OCI-LY3 (cell line): ENCODE measurements around the gene RPS28.
A peak's percentile ranks its signal among the peaks of the same experiment; 100 is the strongest.

ENCODE experiments used
- H2AFZ ChIP-seq: fragments of 200-600, 300-600 bp; shearing (Covaris generic); 2 replicates; pipeline ENCODE4 v1.6.0; 2014; ENCODE audit warnings: antibody characterized with exemption, low read depth, low read length
- H3K27ac ChIP-seq: fragments of 200-600, 300-600 bp; sonication (generic); 2 replicates; pipeline ENCODE4 v1.5.1; 2014; ENCODE audit warnings: mild to moderate bottlenecking, low read length, moderate library complexity, mixed read lengths
- H3K27me3 ChIP-seq: fragments of 200-600, 300-600 bp; sonication (generic); 2 replicates; pipeline ENCODE4 v1.6.1; 2014; ENCODE audit warnings: low read depth, low read length, mixed read lengths
- H3K36me3 ChIP-seq: fragments of 200-600, 300-600 bp; sonication (generic); replicated peaks from 2 replicates; pipeline ENCODE3; 2014; ENCODE audit warnings: low read depth, low read length, mixed read lengths
- H3K4me1 ChIP-seq: fragments of 300-600, 200-600 bp; sonication (generic); 2 replicates; pipeline ENCODE4 v1.6.1; 2014; ENCODE audit warnings: low read length, mixed read lengths
- H3K4me2 ChIP-seq: fragments of 200-600, 300-600 bp; sonication (generic); 2 replicates; pipeline ENCODE4 v1.6.1; 2014; ENCODE audit warnings: low read length, mixed read lengths
- H3K4me3 ChIP-seq: fragments of 300-600, 200-600 bp; sonication (generic); 2 replicates; pipeline ENCODE4 v1.5.1; 2014; ENCODE audit warnings: antibody characterized with exemption, mild to moderate bottlenecking, low read length, moderate library complexity
- H3K79me2 ChIP-seq: fragments of 300-600, 200-600 bp; shearing (Covaris generic); 2 replicates; pipeline ENCODE4 v1.6.1; 2014; ENCODE audit warnings: mild to moderate bottlenecking, low read length, mixed read lengths
- H3K9ac ChIP-seq: fragments of 300-600, 200-600 bp; shearing (Covaris generic); 2 replicates; pipeline ENCODE4 v1.6.0; 2014; ENCODE audit warnings: mild to moderate bottlenecking, low read length, moderate library complexity
- H3K9me3 ChIP-seq: fragments of 200-600, 300-600 bp; shearing (Covaris generic); 2 replicates; pipeline ENCODE4 v1.6.1; 2014; ENCODE audit warnings: low read length, mixed read lengths; ENCODE audit not compliant: insufficient read depth
- H4K20me1 ChIP-seq: fragments of 200-600, 300-600 bp; sonication (generic); 2 replicates; pipeline ENCODE4 v1.6.1; 2016; ENCODE audit warnings: low read length, mixed read lengths; ENCODE audit not compliant: insufficient read depth
- CTCF ChIP-seq: fragments of 200-600, 300-600 bp; sonication (generic); IDR thresholded peaks from 2 replicates; pipeline ENCODE4 v1.5.1; 2014; ENCODE audit warnings: antibody characterized with exemption, low read length, low read depth
- EZH2phosphoT487 ChIP-seq: fragments of 200-600 bp; shearing (Covaris generic); IDR thresholded peaks from 2 replicates; pipeline ENCODE4 v1.6.1; 2018; ENCODE audit warnings: antibody characterized with exemption, mixed run types, low read depth

RPS28 gene

GRCh38 chr19:8304841-8305621 lies 16.3 kb upstream of the RPS28 start:
- H3K9me3 ChIP-seq: no peaks in the 10 kb centered on the region
- H3K4me2 ChIP-seq: no peak overlapping the region
- no peaks in the 10 kb centered on the region for H4K20me1 ChIP-seq
- no peaks in the 10 kb centered on the region for H3K27me3 ChIP-seq
- no peak for TF ChIP-seq CTCF
- TF ChIP-seq EZH2phosphoT487: no peak
- H2AFZ ChIP-seq: no peak overlapping the region
- peaks cover 36% of the 10 kb centered on the region for H3K79me2 ChIP-seq
- H3K27ac ChIP-seq: no peak overlapping the region
- H3K36me3 ChIP-seq: peaks cover 30% of the 10 kb centered on the region
- H3K4me3 ChIP-seq: no peak overlapping the region
- no peak overlapping the region for H3K9ac ChIP-seq
- peaks cover 13% of the 10 kb centered on the region for H3K4me1 ChIP-seq

GRCh38 chr19:8305798-8306197 lies 15.5 kb upstream of the RPS28 start:
- Histone ChIP-seq H4K20me1 (no peaks in the 10 kb centered on the region), H3K9ac (no peak overlapping the region), H3K4me3 (no peak overlapping the region), H3K79me2 (peaks cover 36% of the 10 kb centered on the region), H3K9me3 (no peaks in the 10 kb centered on the region), H3K4me2 (no peak overlapping the region), H3K27ac (no peak overlapping the region), H3K4me1 (peaks cover 17% of the 10 kb centered on the region), H3K36me3 (peaks cover 35% of the 10 kb centered on the region), H2AFZ (no peak overlapping the region), H3K27me3 (no peaks in the 10 kb centered on the region)
- no peak for TF ChIP-seq EZH2phosphoT487
- TF ChIP-seq CTCF: no peak

DNA sequence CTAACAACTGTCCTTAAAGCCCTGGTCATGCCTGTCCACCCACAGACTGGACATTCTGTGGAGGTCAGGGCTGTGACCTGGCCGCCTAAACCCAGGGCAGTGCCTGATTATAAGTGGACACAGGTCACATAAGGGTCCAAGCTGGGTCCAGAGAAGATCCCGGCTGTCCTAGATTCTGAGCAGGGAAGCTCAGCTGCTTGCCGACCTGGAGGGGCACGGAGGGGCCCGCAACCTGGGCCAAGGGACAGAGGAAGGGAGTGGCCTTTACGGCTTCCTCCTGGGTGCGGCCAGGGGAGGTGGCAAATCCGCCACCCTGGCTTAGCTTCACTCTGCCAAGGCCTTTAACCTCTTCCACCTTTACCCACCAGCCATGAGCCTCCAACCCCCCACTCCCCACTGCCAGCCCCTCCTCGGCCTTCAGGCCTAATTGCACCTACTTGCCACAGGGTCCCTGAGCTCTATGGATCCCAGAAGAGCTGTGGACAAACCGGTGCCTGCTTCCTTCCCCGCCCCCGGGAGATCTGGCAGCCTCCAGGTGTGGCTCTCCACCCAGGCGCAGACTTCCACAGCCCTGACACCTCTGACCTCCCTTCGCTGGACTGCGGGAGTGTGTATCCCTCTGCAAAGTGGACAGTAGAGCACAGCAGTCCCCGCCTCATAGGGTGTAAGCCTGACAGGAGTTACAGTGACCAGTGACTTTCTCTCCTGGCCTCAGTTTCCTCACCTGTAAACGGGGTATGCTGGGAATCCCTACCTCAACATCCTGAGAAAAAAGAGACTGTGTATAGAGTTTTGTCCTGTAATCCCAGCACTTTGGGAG lies 14.9 kb upstream of the RPS28 start:
- TF ChIP-seq EZH2phosphoT487 (no peak), CTCF (no peak)
- Histone ChIP-seq H3K27me3 (no peaks in the 10 kb centered on the region), H3K36me3 (peaks cover 42% of the 10 kb centered on the region), H3K4me3 (peak overlapping the region; percentile 82), H3K9me3 (no peaks in the 10 kb centered on the region), H3K79me2 (peaks cover 36% of the 10 kb centered on the region), H2AFZ (no peak overlapping the region), H4K20me1 (no peaks in the 10 kb centered on the region), H3K4me2 (peak overlapping the region; percentile 81), H3K27ac (no peak overlapping the region), H3K9ac (peak overlapping the region; percentile 79; the same call in 1 of the 2 replicates), H3K4me1 (peaks cover 17% of the 10 kb centered on the region)

DNA sequence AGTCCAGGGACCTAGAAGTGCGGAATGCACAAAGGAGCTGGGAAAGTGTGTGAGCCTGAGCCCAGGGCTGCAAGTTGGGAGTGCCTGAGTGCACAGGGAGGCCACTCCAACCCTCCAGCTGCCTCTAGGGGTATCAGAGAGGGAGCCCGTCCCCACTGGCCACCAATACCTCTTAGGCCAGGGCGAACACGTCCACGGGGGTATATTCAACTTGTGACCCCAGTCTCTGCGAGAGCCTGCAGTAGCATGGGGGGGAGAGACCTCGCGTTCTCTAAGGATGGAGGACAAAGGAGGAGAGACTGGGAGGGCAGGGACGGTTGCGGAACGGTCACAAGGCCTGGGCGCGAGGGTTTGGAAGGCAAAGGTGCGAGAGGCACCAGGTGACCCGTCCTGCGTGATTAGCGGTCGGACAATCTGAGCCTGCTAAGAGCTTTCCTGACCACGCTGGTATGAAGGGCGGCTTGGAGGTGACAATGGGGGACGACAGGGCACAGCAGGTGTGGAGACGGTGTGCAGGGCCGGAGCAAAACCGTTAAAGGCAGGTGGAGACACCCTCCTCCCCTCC lies 13.8 kb upstream of the RPS28 start:
- H3K4me2 ChIP-seq: peak overlapping the region; percentile 81
- H4K20me1 ChIP-seq: no peaks in the 10 kb centered on the region
- H3K79me2 ChIP-seq: peaks cover 36% of the 10 kb centered on the region
- H3K27ac ChIP-seq: peak overlapping the region; percentile 45
- peaks cover 41% of the 10 kb centered on the region for H3K36me3 ChIP-seq
- peak overlapping the region; percentile 79 for H3K9ac ChIP-seq
- H3K4me1 ChIP-seq: peaks cover 17% of the 10 kb centered on the region
- peak overlapping the region; percentile 82 for H3K4me3 ChIP-seq
- TF ChIP-seq CTCF (no peak), EZH2phosphoT487 (no peak)
- H3K9me3 ChIP-seq: no peaks in the 10 kb centered on the region
- no peak overlapping the region; the same call in 1 of the 2 replicates for H2AFZ ChIP-seq
- H3K27me3 ChIP-seq: no peaks in the 10 kb centered on the region
